ENCODE results near the gene EYA3.

Gene EYA3

DNA sequence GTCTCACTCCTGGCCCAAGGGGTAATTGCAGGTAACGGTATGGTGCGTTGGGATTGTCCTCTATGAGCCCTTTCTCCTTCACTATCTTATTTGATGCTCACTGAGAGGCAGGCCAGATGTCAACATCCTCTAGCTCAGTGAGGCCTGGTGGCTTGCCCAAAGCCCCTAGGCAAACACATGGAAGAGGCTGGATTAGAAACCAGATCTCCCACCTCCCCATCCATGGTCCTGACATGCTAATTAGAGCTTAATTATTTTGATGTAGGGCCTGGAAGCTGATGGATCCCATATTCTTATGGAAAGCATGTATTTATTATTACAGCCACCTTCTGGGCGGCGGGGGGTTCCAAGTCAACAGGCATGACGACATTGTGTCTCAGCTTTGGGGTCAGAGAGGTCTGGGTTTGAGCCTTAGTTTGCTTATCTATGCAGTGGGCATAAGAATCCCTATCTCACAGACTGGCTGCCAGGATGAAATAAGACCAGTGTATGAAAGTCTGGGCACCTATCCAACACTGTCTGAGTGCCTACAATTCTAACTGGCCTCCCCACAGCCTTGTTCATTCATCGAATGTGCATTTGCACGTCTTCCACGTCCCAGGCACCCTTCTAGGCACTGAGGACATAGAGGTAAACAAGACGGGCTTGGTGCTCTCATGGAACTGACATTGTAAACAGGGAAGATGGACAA lies 147.4 kb downstream of the EYA3 start:
- DNase-seq (ENCODE audit: low read depth in 2 of 2), result no peak

GRCh38 chr1:27940297-27940696 lies 148.1 kb downstream of the EYA3 start:
- DNase-seq (ENCODE audit: low read depth in 2 of 2), result peak; percentile 68 to 72

DNA sequence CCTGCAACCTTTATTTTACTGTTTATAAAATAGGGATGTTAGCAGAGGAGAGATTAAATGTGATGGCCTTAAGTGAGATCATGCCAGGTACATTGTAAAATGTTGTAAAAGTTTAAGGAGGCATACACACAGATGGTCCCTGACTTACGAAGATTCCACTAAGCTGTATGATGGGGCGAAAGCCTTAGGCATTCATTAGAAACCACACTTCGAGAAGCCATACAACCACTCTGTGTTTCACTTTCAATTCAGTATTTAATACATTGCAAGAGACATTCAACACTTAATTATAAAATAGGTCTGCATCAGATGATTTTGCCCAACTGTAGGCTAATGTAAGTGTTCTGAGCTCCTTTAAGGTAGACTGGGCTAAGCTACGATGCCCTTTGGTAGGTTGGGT lies 149.9 kb downstream of the EYA3 start:
- no peak for DNase-seq (ENCODE audit: low read depth in 2 of 2)

DNA sequence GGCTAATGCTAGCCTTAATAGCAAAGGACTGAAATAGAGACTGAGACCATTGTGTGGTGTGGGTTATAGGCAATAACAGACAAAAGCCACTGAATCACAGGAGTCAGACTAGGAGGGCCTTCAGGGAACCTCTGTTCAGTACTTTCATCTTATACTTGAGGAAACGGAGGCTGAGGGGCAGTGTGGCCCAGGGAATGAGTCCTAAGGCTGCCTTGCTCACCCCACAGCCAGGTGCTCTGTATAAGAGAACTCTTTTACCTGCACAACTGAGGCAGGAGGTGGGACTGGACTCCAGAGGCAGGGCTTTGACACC lies 150.9 kb downstream of the EYA3 start:
- no peak for DNase-seq (ENCODE audit: low read depth in 2 of 2)

DNA sequence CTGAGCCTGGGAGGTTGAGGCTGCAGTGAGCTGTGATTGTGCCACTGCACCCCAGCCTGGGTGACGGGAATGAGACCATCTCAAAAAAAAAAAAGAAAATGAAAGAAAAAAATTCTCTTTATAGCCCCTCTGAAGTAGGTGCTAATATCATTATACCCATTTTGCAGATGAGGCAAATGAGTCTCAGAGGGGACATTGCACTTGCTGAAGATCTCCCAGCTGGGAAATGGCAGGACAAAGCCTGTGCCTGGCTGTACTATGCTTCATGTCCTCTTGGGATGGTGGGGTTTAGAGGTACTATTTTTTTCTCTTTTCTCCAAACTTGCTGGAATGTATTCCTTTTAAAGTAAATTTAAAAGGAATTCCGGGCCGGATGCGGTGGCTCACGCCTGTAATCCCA lies 152.0 kb downstream of the EYA3 start:
- DNase-seq (ENCODE audit: low read depth in 2 of 2), result no peak

- DNase-seq (ENCODE audit: low read depth in 2 of 2), result no peak
These were observed 152.7 kb downstream of the EYA3 start for GRCh38 chr1:27935721-27936120.

DNA sequence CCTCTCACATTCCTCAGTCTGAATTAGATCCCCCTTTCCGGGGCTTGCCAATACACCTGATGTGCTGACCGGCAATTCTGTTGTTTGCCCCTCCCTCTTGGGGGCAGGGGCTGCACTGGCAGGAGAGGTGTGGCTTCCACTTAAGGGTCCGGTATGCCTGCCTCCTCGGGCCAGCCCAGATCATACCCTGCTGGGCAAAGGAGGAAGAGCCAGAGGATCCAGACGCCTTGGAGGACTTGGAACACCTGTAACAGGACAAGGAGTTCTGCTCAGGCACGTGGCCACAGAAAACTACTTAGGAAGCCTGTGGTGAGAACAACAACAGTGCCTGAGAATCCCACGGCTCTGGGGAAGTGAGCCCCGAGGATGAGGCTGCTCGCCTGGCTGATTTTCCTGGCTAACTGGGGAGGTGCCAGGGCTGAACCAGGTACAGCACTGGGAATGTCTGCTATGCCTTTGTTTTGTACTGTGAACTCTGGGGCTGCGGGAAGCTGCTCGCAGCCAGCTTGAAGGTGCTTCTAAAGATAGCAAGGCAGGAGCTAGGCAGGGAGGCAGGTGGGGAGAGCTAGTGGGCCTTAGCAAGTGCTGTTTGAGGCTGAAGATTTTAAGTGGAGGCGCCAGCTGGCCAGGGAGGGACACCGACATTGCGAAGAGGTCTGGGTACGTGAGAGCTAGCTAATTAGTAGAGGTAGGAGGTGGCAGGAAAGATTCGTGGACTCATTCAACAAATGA lies 153.4 kb downstream of the EYA3 start, which contains the start of gene SMPDL3B:
TSS of gene SMPDL3B (plus strand) at position 183 of the 732 bp plus-strand sequence. CDS start at position 367, 184 bp downstream.
- no peak for DNase-seq (ENCODE audit: low read depth in 2 of 2)

DNA sequence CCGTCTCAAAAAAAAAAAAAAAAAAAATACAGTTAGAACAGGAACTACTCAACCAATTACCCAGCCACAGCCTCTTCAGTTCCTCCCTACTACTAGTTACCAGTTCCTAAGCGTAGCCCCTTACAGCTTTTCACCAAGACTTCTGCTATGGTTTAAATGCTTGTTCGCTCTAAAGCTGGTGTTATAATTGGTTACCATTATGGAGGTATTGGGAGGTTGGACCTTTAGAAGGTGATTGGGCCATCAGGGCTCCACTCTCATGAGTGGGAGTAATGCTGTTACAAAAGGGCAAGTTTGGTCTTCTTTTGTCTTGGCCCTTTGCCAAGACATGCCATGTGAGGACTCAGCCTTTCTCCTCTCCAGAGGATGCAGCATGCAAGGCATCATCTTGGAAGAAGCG lies 156.7 kb downstream of the EYA3 start:
- no peak for DNase-seq (ENCODE audit: low read depth in 2 of 2)

DNA sequence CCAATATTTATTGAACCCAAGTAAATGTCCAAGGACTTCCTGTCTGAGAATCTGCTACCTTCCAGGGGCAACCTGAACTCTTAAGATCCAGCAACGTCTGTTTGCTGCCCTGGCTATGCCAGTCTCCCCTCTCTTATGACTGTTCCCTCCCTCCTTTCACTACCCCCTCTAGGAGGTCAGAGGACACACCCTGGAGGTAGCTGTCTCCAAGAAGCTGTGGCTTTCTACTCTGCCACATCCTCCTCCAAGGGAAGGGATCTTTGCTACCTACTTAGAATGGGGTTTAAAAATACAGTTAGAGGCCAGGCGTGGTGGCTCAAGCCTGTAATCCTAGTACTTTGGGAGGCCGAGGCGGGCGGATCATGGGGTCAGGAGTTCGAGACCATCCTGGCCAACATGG lies 157.2 kb downstream of the EYA3 start:
- no peak for DNase-seq (ENCODE audit: low read depth in 2 of 2)

DNA sequence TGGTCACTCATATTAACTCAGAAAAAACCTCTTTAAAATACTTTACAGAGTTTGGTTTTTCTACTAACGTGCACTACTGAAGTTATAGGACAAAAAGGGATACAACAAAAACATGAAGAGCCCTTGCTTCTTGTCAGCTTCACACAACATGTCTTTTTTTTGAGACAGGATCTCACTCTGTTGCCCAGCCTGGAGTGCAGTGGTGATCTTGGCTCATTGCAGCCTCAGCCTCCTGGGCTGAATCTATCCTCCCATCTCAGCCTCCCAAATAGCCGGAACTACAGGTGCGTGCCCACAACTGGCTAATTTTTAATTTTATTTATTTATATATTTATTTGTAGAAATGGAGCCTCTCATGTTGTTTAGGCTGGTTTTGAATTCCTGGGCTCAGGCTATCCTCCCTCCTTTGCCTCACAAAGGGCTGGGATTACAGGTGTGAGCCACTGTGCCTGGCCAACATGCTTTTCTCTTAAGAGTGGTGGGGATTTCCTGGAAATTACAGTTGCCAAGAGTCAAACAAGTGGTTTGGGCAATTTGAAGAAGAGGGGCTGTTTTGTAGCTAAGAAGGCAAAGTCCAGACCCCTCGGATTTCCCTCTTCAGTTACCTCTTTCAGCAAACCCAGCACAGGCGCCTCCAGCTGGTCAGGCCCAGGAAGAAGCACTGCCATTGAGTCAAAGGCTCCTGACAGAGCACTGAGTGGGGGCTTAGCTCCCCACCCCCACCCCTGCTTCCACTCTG lies 160.0 kb downstream of the EYA3 start:
- DNase-seq (ENCODE audit: low read depth in 2 of 2), result no peak

- DNase-seq (ENCODE audit: low read depth in 2 of 2), result no peak
These were observed 166.1 kb downstream of the EYA3 start for GRCh38 chr1:27922272-27922671.
